CD14-positive monocyte (primary cell): Measurements from ENCODE around the gene ZFHX3. TPM values are rescaled to one million over a fixed set of nuclear protein-coding genes. Genes with fewer than 3 reads are reported as not detected.

Experiments
- DNase-seq, 3 donors: peaks; one replicate each; pipeline ENCODE4 v3.0.0-alpha.2; 2011 to 2022
- H2AFZ ChIP-seq: 2 replicates; pipeline ENCODE4 v1.6.0; 2012; ENCODE audit warnings: mild to moderate bottlenecking, low read depth, low read length, inconsistent platforms; ENCODE audit not compliant: insufficient read depth, poor library complexity, severe bottlenecking
- H3K27ac ChIP-seq, 2 donors: 1 replicate in 1 of 2; 2 replicates in 1 of 2; pipeline ENCODE4 v1.5.1; 2012 to 2013; ENCODE audit warnings: low read length in 2 of 2, control low read depth in 1 of 2, inconsistent platforms in 1 of 2, low read depth in 1 of 2, mild to moderate bottlenecking in 1 of 2
- H3K27me3 ChIP-seq, 2 donors: one replicate each; pipeline versions ENCODE4 v1.6.0 to v1.6.1; 2011 to 2013; ENCODE audit warnings: low read length in 2 of 2; ENCODE audit not compliant: control insufficient read depth in 2 of 2, insufficient read depth in 2 of 2
- H3K36me3 ChIP-seq, 2 donors: replicated peaks in 1 of 2; 1 replicate in 1 of 2; 2 replicates in 1 of 2; pipeline versions ENCODE4 v1.5.1 to v1.6.1; 2012 to 2013; ENCODE audit warnings: low read length in 2 of 2, control low read depth in 1 of 2, inconsistent platforms in 1 of 2, mild to moderate bottlenecking in 1 of 2; ENCODE audit not compliant: insufficient read depth in 2 of 2, control insufficient read depth in 1 of 2
- H3K4me1 ChIP-seq, 2 donors: 1 replicate in 1 of 2; 2 replicates in 1 of 2; pipeline versions ENCODE4 v1.5.1 to v1.6.1; 2012 to 2013; ENCODE audit warnings: low read length in 2 of 2, control low read depth in 1 of 2, inconsistent platforms in 1 of 2, mild to moderate bottlenecking in 1 of 2, moderate library complexity in 1 of 2; ENCODE audit not compliant: insufficient read depth in 2 of 2, control insufficient read depth in 1 of 2
- H3K4me2 ChIP-seq: replicated peaks from 2 replicates; pipeline ENCODE3; 2012; ENCODE audit warnings: low read length, moderate library complexity, mild to moderate bottlenecking; ENCODE audit not compliant: poor library complexity, severe bottlenecking; ENCODE audit errors: extremely low read depth
- H3K4me3 ChIP-seq, 3 experiments: fragments of 200-600 bp in 1 of 3; sonication (generic) in 1 of 3; replicated peaks in 1 of 3; 1 replicate in 2 of 3; 2 replicates in 1 of 3; pipeline ENCODE4 v1.5.1; 2011 to 2013; ENCODE audit warnings: low read length in 3 of 3, mild to moderate bottlenecking in 3 of 3, control low read depth in 2 of 3, low read depth in 2 of 3, inconsistent platforms in 1 of 3, moderate library complexity in 1 of 3
- H3K79me2 ChIP-seq: 2 replicates; pipeline ENCODE4 v1.6.0; 2012; ENCODE audit warnings: mild to moderate bottlenecking, control low read depth, inconsistent platforms, low read length, moderate library complexity; ENCODE audit not compliant: insufficient read depth
- H3K9ac ChIP-seq: 2 replicates; pipeline ENCODE4 v1.6.0; 2017; ENCODE audit warnings: low read length, mild to moderate bottlenecking; ENCODE audit not compliant: insufficient read depth, poor library complexity, severe bottlenecking
- H3K9me3 ChIP-seq, 2 donors: replicated peaks in 1 of 2; 1 replicate in 1 of 2; 2 replicates in 1 of 2; pipeline versions ENCODE4 v1.5.1 to v1.6.1; 2012 to 2013; ENCODE audit warnings: low read length in 2 of 2, control low read depth in 1 of 2; ENCODE audit not compliant: control insufficient read depth in 1 of 2, insufficient read depth in 1 of 2
- H4K20me1 ChIP-seq: 2 replicates; pipeline ENCODE4 v1.6.0; 2012; ENCODE audit warnings: mild to moderate bottlenecking, low read length, control low read depth, moderate library complexity; ENCODE audit not compliant: insufficient read depth
- H3K27ac Mint-ChIP-seq, 7 donors: one replicate each; pipeline ENCODE4 v1.8.0; 2020; ENCODE audit warnings: mild to moderate bottlenecking in 7 of 7, mixed read lengths in 7 of 7, moderate library complexity in 6 of 7, inconsistent platforms in 2 of 7
- H3K27me3 Mint-ChIP-seq, 3 donors: one replicate each; pipeline ENCODE4 v1.8.0; 2021 to 2022; ENCODE audit warnings: low read depth in 3 of 3, mild to moderate bottlenecking in 3 of 3, mixed read lengths in 3 of 3, moderate library complexity in 3 of 3, inconsistent platforms in 1 of 3
- H3K36me3 Mint-ChIP-seq, 2 donors: one replicate each; pipeline ENCODE4 v1.8.0; 2020; ENCODE audit warnings: mixed read lengths in 2 of 2, inconsistent platforms in 1 of 2, mild to moderate bottlenecking in 1 of 2
- H3K4me1 Mint-ChIP-seq: one replicate; pipeline ENCODE4 v1.8.0; 2020; ENCODE audit warnings: mild to moderate bottlenecking, mixed read lengths
- H3K4me3 Mint-ChIP-seq, 2 donors: one replicate each; pipeline ENCODE4 v1.8.0; 2020; ENCODE audit warnings: mild to moderate bottlenecking in 2 of 2, mixed read lengths in 2 of 2, moderate library complexity in 1 of 2
- H3K9me3 Mint-ChIP-seq, 7 donors: one replicate each; pipeline ENCODE4 v1.8.0; 2020 to 2022; ENCODE audit warnings: mixed read lengths in 7 of 7, mild to moderate bottlenecking in 6 of 7, moderate library complexity in 6 of 7, inconsistent platforms in 2 of 7
- WGBS: methylation state at CpG from one replicate; pipeline ENCODE4 v1.1.5; 2013; ENCODE audit warnings: missing lambda C conversion rate; ENCODE audit not compliant: insufficient coverage; 5-methylcytosine and 5-hydroxymethylcytosine counted together
- intact Hi-C, 2 donors: fragments of 100-400 bp; cut with micrococcal nuclease; formaldehyde crosslinking; loops; one replicate each; pipeline versions ENCODE4 v1.15.0 to v1.15.1; 2023
- polyA plus RNA-seq, 3 donors: library from polyadenylated mRNA; depleted of rRNA in 1 of 3; unstranded in 2 of 3; stranded (reverse) in 1 of 3; fragments of 300-500 nt in 2 of 3; fragments of >200 nt in 1 of 3; fragmentation: Illumina TruSeq in 2 of 3; gene quantifications; 1 replicate in 2 of 3; 2 replicates in 1 of 3; pipeline ENCODE4 v1.2.3, GENCODE V29; 2012 to 2021
- TF ChIP-seq, protein P1 (sequence below): fragments of 200-600 bp; IDR thresholded peaks from one replicate; pipeline ENCODE4 v1.8.0; 2022; ENCODE audit warnings: antibody characterized with exemption, mild to moderate bottlenecking

The ZFHX3 gene
- polyA plus RNA-seq, 3 donors, result 0.42 to 4.2 (median 0.43) TPM

GRCh38 chr16:72950669-72951068 is 97.3 kb downstream of the ZFHX3 start:
- no peak overlapping the region for H3K4me3 Mint-ChIP-seq
- Histone ChIP-seq H3K4me3 (no peak overlapping the region), H4K20me1 (peaks cover 35% of the 10 kb centered on the region), H3K9me3 (no peaks in the 10 kb centered on the region), H2AFZ (no peak overlapping the region), H3K79me2 (no peaks in the 10 kb centered on the region), H3K9ac (no peak overlapping the region), H3K4me1 (no peaks in the 10 kb centered on the region), H3K4me2 (no peak overlapping the region), H3K27ac (no peak overlapping the region), H3K36me3 (peaks cover 15 to 40% of the 10 kb centered on the region in 2 donors), H3K27me3 (no peaks in the 10 kb centered on the region)
- peaks cover 0 to 2% (median 2%) of the 10 kb centered on the region in 3 donors for H3K27me3 Mint-ChIP-seq
- TF ChIP-seq, protein P1, sequence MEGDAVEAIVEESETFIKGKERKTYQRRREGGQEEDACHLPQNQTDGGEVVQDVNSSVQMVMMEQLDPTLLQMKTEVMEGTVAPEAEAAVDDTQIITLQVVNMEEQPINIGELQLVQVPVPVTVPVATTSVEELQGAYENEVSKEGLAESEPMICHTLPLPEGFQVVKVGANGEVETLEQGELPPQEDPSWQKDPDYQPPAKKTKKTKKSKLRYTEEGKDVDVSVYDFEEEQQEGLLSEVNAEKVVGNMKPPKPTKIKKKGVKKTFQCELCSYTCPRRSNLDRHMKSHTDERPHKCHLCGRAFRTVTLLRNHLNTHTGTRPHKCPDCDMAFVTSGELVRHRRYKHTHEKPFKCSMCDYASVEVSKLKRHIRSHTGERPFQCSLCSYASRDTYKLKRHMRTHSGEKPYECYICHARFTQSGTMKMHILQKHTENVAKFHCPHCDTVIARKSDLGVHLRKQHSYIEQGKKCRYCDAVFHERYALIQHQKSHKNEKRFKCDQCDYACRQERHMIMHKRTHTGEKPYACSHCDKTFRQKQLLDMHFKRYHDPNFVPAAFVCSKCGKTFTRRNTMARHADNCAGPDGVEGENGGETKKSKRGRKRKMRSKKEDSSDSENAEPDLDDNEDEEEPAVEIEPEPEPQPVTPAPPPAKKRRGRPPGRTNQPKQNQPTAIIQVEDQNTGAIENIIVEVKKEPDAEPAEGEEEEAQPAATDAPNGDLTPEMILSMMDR, result no peak
- DNase-seq, result no peak
- intact Hi-C loops, result loop anchor here in 1 of 2 donors (10.0 kb wide), 1 partner anchor 116 kb away; no protein-coding TSS in a partner anchor
- H3K4me1 Mint-ChIP-seq, result no peaks in the 10 kb centered on the region
- peaks cover 36 to 44% of the 10 kb centered on the region in 2 donors for H3K36me3 Mint-ChIP-seq
- 98% methylated on average over 16 of the region's 20 CpGs for WGBS
- H3K9me3 Mint-ChIP-seq, result peaks cover 0 to 5% (median 0%) of the 10 kb centered on the region in 7 donors
- H3K27ac Mint-ChIP-seq, result peak overlapping the region in 1 of 7 donors; percentile 6

- Histone ChIP-seq H3K9ac (no peak overlapping the region), H3K4me2 (no peak overlapping the region), H4K20me1 (peaks cover 34% of the 10 kb centered on the region), H3K79me2 (no peaks in the 10 kb centered on the region), H3K9me3 (no peaks in the 10 kb centered on the region), H3K4me1 (no peaks in the 10 kb centered on the region), H3K27ac (no peak overlapping the region), H3K27me3 (no peaks in the 10 kb centered on the region), H2AFZ (no peak overlapping the region), H3K4me3 (no peak overlapping the region), H3K36me3 (peaks cover 17 to 39% of the 10 kb centered on the region in 2 donors)
- Mint-ChIP-seq H3K9me3 (peaks cover 0 to 5% (median 0%) of the 10 kb centered on the region in 7 donors), H3K27ac (no peak overlapping the region), H3K36me3 (peaks cover 41 to 49% of the 10 kb centered on the region in 2 donors), H3K4me3 (no peak overlapping the region), H3K4me1 (no peaks in the 10 kb centered on the region), H3K27me3 (peaks cover 0 to 3% (median 2%) of the 10 kb centered on the region in 3 donors)
- TF ChIP-seq, protein P1, result no peak
- no peak for DNase-seq
- WGBS, result 97% methylated on average over 15 of the region's 17 CpGs
- intact Hi-C loops, result no loop called here
Measured at GRCh38 chr16:72948238-72948829, 99.6 kb downstream of the ZFHX3 start.
